ACHN (cell line): Measurements from ENCODE around the gene ZMPSTE24.
"Not testable (repeated sequence)": the region's sequence is repeated elsewhere in the genome, so short reads cannot be mapped to it uniquely, and the experiment has no call there.

Experiments used
- DNase-seq: peaks from one replicate; pipeline ENCODE4 v3.0.0-alpha.2; 2015
- in situ Hi-C: cut with HindIII; loops from 2 replicates; pipeline ENCODE4 v1.10.0; 2017; ENCODE audit warnings: low sequenced_read_pairs, low pct_ligation_motif_present, low pct_unique_long_range_greater_than_20kb

ZMPSTE24 gene

GRCh38 chr1:40257688-40258444 lies at the start of gene ZMPSTE24:
Gene ZMPSTE24 (plus strand): TSS chr1:40258236. CDS start chr1:40258272, 36 bp downstream.
- DNase-seq, result peak; percentile 95
- in situ Hi-C loops, result no loop called here

DNA sequence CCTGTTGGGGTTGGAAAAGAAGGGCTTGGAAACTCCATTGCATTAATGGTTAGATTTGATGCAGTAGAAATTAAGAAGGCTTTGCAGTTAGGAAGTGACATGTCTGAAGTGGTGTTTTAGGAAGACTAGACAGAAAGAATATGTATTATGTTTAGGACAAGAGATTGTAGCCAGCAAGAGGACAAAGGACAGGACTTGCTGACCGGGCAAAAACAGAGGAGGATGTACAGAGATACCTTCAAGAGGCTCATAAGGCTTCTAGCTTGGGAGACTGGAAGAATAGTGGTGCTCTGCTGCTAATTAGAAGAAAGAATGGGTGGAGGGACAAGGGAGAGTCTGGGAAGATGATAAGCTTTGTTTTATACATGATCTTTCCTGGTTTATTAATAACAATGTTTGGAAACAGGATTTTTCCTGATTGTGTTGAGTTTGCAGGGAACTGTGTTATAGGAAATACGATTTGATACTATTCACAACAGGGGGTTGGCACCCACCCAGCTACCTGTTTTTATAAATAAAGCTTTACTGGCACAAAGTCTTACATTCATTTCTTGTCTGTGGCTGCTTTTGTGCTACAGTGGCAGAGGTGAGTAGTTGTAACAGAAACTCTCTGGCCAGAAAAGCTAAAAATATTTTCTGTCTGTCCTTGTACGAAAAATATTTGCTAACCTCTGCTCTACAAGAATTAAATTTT lies 47.4 kb upstream of the ZMPSTE24 start:
- in situ Hi-C loops, result no loop called here

DNA sequence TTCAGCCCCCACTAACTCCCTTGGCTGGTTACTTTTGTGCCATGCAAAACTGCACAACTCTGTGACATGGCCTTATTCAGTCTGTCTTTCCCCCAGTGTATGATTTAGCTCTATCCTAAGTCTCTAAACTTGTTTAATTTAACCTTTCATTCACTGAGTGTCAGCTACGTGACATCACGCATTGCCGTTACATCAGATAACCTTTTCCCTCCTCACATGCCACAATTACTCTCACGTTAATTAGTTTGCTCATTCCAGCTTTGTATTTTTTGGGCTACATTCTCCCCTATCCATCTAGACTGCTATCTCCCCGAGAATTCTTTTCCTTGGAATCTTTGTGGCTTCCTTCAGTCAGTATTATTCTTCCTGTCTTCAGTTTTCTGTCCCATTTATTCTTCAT lies 39.7 kb upstream of the ZMPSTE24 start:
- in situ Hi-C loops, result no loop called here
- no peak for DNase-seq

More for the DNA sequence above, 47.4 kb upstream of the ZMPSTE24 start:
- DNase-seq, result no peak

GRCh38 chr1:40221471-40221905 lies 36.5 kb upstream of the ZMPSTE24 start:
- DNase-seq, in situ Hi-C loops: not testable (repeated sequence)

GRCh38 chr1:40221977-40222772 lies 35.9 kb upstream of the ZMPSTE24 start:
- in situ Hi-C loops, result no loop called here
- no peak for DNase-seq

DNA sequence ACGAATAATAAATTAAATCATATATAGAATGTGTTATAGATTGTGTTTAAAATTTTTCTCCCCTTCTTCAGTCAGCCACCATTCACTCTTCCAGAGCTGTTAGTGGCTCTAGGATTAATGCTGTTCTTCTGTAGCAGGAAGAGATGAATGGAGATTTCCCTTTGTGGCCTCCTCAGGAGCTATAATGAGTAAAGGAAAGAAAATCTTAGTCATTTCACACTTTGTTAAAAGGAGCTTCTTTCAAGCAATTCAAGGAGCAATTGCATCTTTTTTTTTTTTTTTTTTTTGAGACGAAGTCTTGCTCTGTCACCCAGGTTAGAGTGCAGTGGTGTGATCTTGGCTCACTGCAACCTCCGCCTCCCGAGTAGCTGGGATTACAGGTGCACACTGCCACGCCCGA lies 34.0 kb upstream of the ZMPSTE24 start:
- DNase-seq, result no peak
- in situ Hi-C loops, result no loop called here

- in situ Hi-C loops, result no loop called here
- no peak for DNase-seq
These were observed 31.8 kb upstream of the ZMPSTE24 start for GRCh38 chr1:40226192-40226591.

GRCh38 chr1:40232444-40232843 lies 25.6 kb upstream of the ZMPSTE24 start:
- DNase-seq, result no peak
- in situ Hi-C loops, result no loop called here

- DNase-seq, result no peak
These were observed 18.4 kb upstream of the ZMPSTE24 start for GRCh38 chr1:40239626-40240025.

GRCh38 chr1:40240390-40240789 lies 17.6 kb upstream of the ZMPSTE24 start:
- DNase-seq, result no peak
- in situ Hi-C loops, result no loop called here

More at GRCh38 chr1:40239626-40240025, 18.4 kb upstream of the ZMPSTE24 start:
- in situ Hi-C loops, result no loop called here

- in situ Hi-C loops, result no loop called here
- DNase-seq, result no peak
These were observed 16.7 kb upstream of the ZMPSTE24 start for GRCh38 chr1:40241362-40241761.

DNA sequence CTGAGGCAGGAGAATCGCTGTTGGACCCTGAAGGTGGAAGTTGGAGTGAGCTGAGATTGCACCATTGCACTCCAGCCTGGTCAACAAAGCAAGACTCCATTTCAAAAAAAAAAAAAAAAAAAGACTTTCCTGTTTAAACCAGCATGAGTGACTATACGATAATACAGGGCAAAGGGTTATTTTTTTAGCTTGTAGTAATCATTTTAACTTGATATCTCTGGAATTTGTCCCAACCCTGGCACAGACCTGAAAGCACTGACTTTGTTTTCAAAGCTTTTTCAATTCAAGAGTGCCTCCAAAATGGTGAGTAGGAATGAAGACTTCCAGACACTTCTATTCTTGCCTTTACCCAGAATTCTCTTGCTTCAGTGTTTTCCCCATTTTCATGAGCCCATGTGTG lies 14.7 kb upstream of the ZMPSTE24 start:
- in situ Hi-C loops, result no loop called here
- no peak for DNase-seq

DNA sequence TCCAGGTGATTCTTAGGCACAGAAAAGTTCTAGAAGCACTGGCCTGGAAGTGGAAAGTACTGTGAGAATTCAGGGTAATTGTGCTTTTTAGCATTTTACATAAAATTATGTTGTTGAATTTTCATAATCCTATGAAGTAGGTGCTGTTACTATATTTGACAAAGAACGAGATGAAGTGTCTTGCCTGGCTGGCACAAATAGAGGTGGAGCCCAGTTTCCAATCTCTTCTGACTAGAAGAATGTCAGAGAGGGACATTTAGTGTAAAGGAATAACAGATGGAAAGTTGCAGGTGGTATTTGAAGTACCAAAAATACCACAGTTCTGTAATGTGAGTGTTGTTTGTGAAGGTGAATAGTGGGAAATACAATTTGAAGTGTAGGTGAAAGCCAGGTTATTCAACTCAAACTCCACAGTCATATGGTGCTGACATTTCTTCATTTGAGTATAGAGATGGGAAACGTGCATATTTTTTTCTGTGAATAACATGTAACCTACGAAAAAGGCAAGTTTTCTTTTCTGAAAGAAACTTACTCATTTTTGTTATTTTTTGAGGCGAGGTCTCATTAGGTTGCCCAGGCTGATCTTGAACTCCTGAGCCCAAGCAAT lies 13.8 kb upstream of the ZMPSTE24 start:
- in situ Hi-C loops, result no loop called here

DNA sequence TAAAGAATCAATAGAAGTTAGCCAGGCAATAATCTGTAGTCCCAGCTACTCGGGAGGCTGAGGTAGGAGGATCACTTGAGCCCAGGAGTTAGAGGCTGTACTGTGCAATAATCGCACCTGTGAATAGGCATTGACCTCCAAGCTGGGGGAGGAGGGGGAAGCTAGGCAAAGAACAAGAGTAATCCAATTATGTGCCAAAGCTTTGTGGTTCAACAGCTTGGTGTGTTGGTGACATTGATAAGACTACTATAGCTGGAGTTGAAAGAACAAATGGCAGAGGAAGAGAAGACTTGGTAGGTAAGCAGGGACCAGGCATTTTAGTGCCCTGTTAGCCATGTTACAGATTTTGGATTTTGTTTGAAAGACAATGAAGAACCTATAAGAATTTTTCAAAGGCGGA lies 12.3 kb upstream of the ZMPSTE24 start:
- DNase-seq, result no peak
- in situ Hi-C loops, result no loop called here

More for the DNA sequence above, 13.8 kb upstream of the ZMPSTE24 start:
- no peak for DNase-seq

DNA sequence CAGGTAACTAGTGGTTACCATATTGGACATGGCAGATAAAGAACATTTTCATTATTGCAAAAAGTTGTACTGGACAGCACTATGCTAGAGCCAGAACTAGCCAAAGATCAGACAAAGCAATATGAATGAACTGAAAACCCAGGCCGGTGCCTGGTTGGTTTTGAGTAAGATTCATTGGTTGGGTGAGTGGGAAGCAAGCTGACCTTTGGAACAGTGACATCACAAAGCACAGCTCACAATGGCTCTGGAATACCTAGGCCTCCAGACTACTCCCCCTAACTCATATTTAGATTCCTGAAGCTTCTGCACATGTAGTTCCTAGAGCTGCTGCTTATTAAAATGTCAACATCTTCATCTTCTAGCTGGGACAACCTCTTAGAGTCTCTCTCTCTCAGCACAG lies 10.4 kb upstream of the ZMPSTE24 start, which contains the start of gene TMCO2:
Gene TMCO2, plus strand, starts transcription at position 283 of the 400 bp plus-strand sequence. Its CDS starts 57 bp downstream, at position 340.
- no peak for DNase-seq
- in situ Hi-C loops, result no loop called here

DNA sequence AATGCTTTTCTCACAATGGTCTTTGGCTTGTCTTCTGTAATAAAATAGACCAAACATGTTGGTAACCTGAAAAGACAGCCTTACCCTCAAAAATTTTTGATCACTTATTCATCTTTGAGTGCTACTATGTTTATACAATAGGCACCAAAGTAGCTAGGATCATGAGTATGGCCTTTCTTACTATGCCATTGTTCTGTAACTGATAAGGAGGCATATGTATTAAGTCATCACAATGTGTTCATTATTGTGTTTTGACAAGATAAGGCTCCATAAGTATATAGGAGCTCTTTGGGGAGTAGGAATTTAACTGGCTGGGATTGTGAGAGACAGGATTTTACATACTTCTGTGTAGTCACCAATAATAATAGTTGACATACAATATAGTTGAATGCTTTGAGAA lies 9.6 kb upstream of the ZMPSTE24 start:
- in situ Hi-C loops, result no loop called here
- no peak for DNase-seq

GRCh38 chr1:40251456-40251855 lies 6.6 kb upstream of the ZMPSTE24 start:
- no peak for DNase-seq
- in situ Hi-C loops, result no loop called here

DNA sequence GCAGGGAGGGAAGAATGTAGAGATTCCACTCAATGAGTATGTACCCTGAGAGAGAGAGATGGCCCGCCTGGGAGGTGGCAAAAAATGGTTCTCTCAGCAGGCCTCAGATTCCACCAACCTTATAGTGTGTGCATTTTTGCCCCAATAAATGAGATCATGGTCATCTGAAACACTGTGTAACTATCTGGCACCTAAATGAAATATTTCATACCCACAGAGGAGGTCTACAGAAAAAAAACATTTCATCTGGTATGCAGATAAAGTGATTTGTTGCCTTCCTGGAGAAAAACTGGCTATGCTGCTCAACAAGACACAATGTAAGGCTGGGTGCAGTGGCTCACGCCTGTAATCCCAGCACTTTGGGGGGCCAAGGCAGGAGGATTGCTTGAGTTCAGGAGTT lies 5.4 kb upstream of the ZMPSTE24 start:
- DNase-seq, result no peak
- in situ Hi-C loops, result no loop called here

DNA sequence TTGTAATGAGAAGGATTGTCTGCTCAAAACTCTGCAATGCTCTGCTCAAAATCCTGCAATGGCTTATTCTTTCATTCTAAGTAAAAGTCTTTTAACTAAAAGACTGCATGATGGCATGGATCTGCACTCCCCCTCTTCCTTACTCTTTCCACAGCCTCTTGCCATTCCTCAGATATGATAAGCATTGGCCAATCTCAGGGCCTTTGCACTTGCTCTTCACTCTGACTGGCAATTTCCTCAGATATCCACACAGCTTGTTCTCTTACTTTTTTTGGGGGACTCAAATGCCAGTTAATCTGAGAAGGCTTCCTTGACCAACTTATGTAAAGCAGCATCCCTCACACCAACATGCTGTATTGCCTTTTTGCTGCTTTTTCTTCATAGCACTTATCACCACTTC lies 2.8 kb upstream of the ZMPSTE24 start:
- DNase-seq, result no peak
- in situ Hi-C loops, result no loop called here
